PFSK-1 (cell line): Measurements from ENCODE around the gene FAM83B.

Source experiments
- FOXP2 ChIP-seq: optimal IDR thresholded peaks from 2 replicates; pipeline ENCODE3; 2011; ENCODE audit warnings: borderline replicate concordance, control low read depth, inconsistent platforms; ENCODE audit not compliant: insufficient read depth; ENCODE audit errors: extremely low read length, extremely low read depth
- POLR2AphosphoS5 ChIP-seq: IDR thresholded peaks from 2 replicates; pipeline ENCODE4 v1.6.1; 2012; ENCODE audit warnings: low read depth, mild to moderate bottlenecking, control low read depth, low read length, moderate library complexity
- SIN3A ChIP-seq: IDR thresholded peaks from 2 replicates; pipeline ENCODE4 v1.6.1; 2012; ENCODE audit warnings: mild to moderate bottlenecking, low read length, moderate library complexity, borderline replicate concordance; ENCODE audit not compliant: insufficient read depth
- TAF1 ChIP-seq: IDR thresholded peaks from 2 replicates; pipeline ENCODE4 v1.6.1; 2012; ENCODE audit warnings: low read length, control low read depth, borderline replicate concordance; ENCODE audit not compliant: insufficient read depth
- TF ChIP-seq, protein P1 (sequence below), 2 experiments: IDR thresholded peaks; 2 replicates each; pipeline versions ENCODE4 v1.6.1 to v1.8.0; 2011 to 2012; ENCODE audit warnings: low read depth in 2 of 2, low read length in 2 of 2, control low read depth in 1 of 2, inconsistent platforms in 1 of 2, mild to moderate bottlenecking in 1 of 2, moderate library complexity in 1 of 2; ENCODE audit not compliant: insufficient read depth in 1 of 2

Gene FAM83B

GRCh38 chr6:54881067-54881730 is 34.6 kb downstream of the FAM83B start:
- TF ChIP-seq, protein P1, sequence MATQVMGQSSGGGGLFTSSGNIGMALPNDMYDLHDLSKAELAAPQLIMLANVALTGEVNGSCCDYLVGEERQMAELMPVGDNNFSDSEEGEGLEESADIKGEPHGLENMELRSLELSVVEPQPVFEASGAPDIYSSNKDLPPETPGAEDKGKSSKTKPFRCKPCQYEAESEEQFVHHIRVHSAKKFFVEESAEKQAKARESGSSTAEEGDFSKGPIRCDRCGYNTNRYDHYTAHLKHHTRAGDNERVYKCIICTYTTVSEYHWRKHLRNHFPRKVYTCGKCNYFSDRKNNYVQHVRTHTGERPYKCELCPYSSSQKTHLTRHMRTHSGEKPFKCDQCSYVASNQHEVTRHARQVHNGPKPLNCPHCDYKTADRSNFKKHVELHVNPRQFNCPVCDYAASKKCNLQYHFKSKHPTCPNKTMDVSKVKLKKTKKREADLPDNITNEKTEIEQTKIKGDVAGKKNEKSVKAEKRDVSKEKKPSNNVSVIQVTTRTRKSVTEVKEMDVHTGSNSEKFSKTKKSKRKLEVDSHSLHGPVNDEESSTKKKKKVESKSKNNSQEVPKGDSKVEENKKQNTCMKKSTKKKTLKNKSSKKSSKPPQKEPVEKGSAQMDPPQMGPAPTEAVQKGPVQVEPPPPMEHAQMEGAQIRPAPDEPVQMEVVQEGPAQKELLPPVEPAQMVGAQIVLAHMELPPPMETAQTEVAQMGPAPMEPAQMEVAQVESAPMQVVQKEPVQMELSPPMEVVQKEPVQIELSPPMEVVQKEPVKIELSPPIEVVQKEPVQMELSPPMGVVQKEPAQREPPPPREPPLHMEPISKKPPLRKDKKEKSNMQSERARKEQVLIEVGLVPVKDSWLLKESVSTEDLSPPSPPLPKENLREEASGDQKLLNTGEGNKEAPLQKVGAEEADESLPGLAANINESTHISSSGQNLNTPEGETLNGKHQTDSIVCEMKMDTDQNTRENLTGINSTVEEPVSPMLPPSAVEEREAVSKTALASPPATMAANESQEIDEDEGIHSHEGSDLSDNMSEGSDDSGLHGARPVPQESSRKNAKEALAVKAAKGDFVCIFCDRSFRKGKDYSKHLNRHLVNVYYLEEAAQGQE (IDR thresholded peaks at IDR 0.05; ENCODE audit: insufficient read depth in 1 of 2, low read depth in 2 of 2, low read length in 2 of 2), result no peak
- TF ChIP-seq SIN3A (no peak), TAF1 (no peak), FOXP2 (no peak)

- TF ChIP-seq POLR2AphosphoS5, result no peak
- no peak for TF ChIP-seq SIN3A
- TF ChIP-seq FOXP2, result no peak
- TF ChIP-seq TAF1, result no peak
- TF ChIP-seq, protein P1 (IDR thresholded peaks at IDR 0.05; ENCODE audit: insufficient read depth in 1 of 2, low read depth in 2 of 2, low read length in 2 of 2), result no peak
Measured at GRCh38 chr6:54886932-54887584, 40.5 kb downstream of the FAM83B start.

DNA sequence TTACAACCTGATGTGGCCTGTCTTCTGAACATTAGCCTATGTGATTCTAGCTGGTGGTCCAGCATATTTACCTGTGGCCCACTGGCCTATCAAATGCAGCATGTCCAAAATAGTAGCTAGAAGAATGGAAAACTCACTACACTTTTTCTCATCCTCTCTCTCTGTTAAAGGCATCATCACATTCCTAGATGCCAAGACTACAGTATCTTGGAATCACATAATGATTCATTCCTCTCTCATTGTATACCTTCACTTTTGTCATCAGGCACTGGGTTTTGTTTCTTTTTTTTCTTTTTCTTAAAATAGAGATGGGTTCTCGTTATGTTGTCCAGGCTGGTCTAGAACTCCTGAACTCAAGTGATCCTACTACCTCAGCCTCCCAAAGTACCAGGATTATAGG is 45.0 kb downstream of the FAM83B start:
- TF ChIP-seq, protein P1 (IDR thresholded peaks at IDR 0.05; ENCODE audit: insufficient read depth in 1 of 2, low read depth in 2 of 2, low read length in 2 of 2), result no peak
- TF ChIP-seq POLR2AphosphoS5, result no peak
- no peak for TF ChIP-seq TAF1
- no peak for TF ChIP-seq SIN3A
- no peak for TF ChIP-seq FOXP2

DNA sequence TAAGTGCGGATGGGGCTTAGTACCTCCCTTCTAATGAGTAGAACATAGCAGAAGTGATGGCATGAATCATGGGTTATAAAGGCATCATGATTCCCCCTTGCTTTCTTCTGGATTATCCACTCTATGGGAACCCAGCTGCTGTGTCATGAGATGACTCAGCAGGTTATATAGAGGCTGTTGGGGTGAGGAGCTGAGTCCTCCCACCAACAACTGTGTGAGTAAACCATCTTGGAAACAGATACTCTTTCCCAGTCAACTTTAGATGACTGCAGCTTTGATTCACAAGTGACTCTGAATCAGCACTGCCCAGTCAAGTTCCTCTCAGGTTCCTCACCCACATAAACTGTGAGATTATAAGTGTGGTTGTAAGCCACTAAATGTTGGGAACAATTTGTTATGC is 46.3 kb downstream of the FAM83B start:
- TF ChIP-seq FOXP2 (no peak), POLR2AphosphoS5 (no peak), SIN3A (no peak), TAF1 (no peak)
- TF ChIP-seq, protein P1 (IDR thresholded peaks at IDR 0.05; ENCODE audit: insufficient read depth in 1 of 2, low read depth in 2 of 2, low read length in 2 of 2), result no peak
